HL-60 (cell line): ENCODE data around the gene HTR2C. TPM values are rescaled to one million over a fixed set of nuclear protein-coding genes. Genes with fewer than 3 reads are reported as not detected.

Source experiments
- DNase-seq, 2 experiments: peaks; one replicate each; pipeline ENCODE4 v3.0.0-alpha.2; 2010 to 2020; ENCODE audit warnings: low read depth in 1 of 2, low spot score in 1 of 2
- H3K27ac ChIP-seq: fragments of 250-450 bp; sonication (Bioruptor Pico); replicated peaks from 2 replicates; pipeline ENCODE4 v1.5.1; 2020; ENCODE audit warnings: mild to moderate bottlenecking, moderate library complexity
- H3K27me3 ChIP-seq: fragments of 250-450 bp; sonication (Bioruptor Pico); 2 replicates; pipeline ENCODE4 v1.5.1; 2021; ENCODE audit warnings: mild to moderate bottlenecking, moderate library complexity; ENCODE audit not compliant: insufficient read depth, poor library complexity, severe bottlenecking
- H3K4me3 ChIP-seq: replicated peaks from 2 replicates; pipeline ENCODE4 v1.5.1; 2011; ENCODE audit warnings: mild to moderate bottlenecking, control low read depth, low read length; ENCODE audit not compliant: insufficient read depth
- GABPA ChIP-seq: IDR thresholded peaks from 2 replicates; pipeline ENCODE4 v1.6.1; 2012; ENCODE audit warnings: low read depth
- microRNA-seq: library from miRNA; unstranded; fragments of <30 nt; microRNA quantifications from one replicate; pipeline ENCODE4, GENCODE V29; 2018
- TF ChIP-seq, protein P1 (sequence below): IDR thresholded peaks from 2 replicates; pipeline ENCODE4 v1.6.1; 2012; ENCODE audit warnings: low read depth; ENCODE audit not compliant: insufficient replicate concordance

Gene HTR2C

DNA sequence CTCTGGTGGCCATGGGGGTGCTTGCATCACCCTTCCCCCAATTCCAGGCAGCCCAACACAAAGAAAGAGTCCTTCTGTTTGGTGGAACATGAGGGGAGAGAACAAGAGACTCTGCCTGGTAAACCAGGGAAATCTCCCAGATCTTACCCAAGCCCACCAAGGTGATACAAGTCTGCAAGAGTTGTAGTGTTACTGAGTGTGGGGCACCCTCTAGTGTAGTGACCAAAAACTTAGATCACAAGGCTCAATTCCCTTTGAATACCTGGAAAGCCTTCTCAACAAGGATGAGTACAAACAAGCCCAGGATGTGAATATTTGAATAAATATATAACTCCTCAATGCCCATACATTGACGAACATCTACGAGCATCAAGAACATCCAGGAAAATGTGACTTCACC is 368.8 kb downstream of the HTR2C start:
- no peak overlapping the region for H3K4me3 ChIP-seq

More for the DNA sequence above, 368.8 kb downstream of the HTR2C start:
- no peak for DNase-seq
- no peak overlapping the region for H3K27ac ChIP-seq
- TF ChIP-seq, protein P1, sequence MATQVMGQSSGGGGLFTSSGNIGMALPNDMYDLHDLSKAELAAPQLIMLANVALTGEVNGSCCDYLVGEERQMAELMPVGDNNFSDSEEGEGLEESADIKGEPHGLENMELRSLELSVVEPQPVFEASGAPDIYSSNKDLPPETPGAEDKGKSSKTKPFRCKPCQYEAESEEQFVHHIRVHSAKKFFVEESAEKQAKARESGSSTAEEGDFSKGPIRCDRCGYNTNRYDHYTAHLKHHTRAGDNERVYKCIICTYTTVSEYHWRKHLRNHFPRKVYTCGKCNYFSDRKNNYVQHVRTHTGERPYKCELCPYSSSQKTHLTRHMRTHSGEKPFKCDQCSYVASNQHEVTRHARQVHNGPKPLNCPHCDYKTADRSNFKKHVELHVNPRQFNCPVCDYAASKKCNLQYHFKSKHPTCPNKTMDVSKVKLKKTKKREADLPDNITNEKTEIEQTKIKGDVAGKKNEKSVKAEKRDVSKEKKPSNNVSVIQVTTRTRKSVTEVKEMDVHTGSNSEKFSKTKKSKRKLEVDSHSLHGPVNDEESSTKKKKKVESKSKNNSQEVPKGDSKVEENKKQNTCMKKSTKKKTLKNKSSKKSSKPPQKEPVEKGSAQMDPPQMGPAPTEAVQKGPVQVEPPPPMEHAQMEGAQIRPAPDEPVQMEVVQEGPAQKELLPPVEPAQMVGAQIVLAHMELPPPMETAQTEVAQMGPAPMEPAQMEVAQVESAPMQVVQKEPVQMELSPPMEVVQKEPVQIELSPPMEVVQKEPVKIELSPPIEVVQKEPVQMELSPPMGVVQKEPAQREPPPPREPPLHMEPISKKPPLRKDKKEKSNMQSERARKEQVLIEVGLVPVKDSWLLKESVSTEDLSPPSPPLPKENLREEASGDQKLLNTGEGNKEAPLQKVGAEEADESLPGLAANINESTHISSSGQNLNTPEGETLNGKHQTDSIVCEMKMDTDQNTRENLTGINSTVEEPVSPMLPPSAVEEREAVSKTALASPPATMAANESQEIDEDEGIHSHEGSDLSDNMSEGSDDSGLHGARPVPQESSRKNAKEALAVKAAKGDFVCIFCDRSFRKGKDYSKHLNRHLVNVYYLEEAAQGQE = no peak
- no peak for TF ChIP-seq GABPA
- no peaks in the 10 kb centered on the region for H3K27me3 ChIP-seq

Small RNA genes lying within 50 kb of the gene (microRNA-seq; reads per million reads assigned to microRNA genes)
- gene MIR1264 (not detected), gene MIR1298 (6.0 reads per million, percentile 19 among the genes with 10 or more reads in this experiment), gene MIR1911 (4.2 reads per million, percentile 12 among the genes with 10 or more reads in this experiment), gene MIR1912 (1.5 reads per million), gene MIR448 (not detected), gene MIR764 (not detected)
